RWPE2 (cell line): Measurements from ENCODE around the gene RAB3IL1.
A peak's percentile ranks its signal among the peaks of the same experiment; 100 is the strongest.
"Not testable (repeated sequence)": the region's sequence is repeated elsewhere in the genome, so short reads cannot be mapped to it uniquely, and the experiment has no call there.

Experiments used
- ATAC-seq: fragments of 200-7000 bp; cut with Tn5 transposase; 3 replicates; pipeline ENCODE4 v1.9.1; 2021; ENCODE audit warnings: low read depth
- DNase-seq: peaks from one replicate; pipeline ENCODE4 v3.0.0-alpha.2; 2020; ENCODE audit warnings: low spot score
- H3K27ac ChIP-seq: fragments of 450-650 bp; 2 replicates; pipeline ENCODE4 v1.5.1; 2017; ENCODE audit warnings: mild to moderate bottlenecking; ENCODE audit not compliant: poor library complexity, severe bottlenecking
- H3K27me3 ChIP-seq: fragments of 250-450 bp; sonication (Bioruptor Pico); 2 replicates; pipeline ENCODE4 v1.5.1; 2021; ENCODE audit warnings: mild to moderate bottlenecking, moderate library complexity; ENCODE audit not compliant: insufficient read depth, poor library complexity, severe bottlenecking
- H3K36me3 ChIP-seq: fragments of 250-450 bp; sonication (Bioruptor Pico); 2 replicates; pipeline ENCODE4 v1.5.1; 2020; ENCODE audit warnings: low read depth, mild to moderate bottlenecking, moderate library complexity
- H3K4me1 ChIP-seq: fragments of 250-450 bp; sonication (Bioruptor Pico); 2 replicates; pipeline ENCODE4 v1.5.1; 2021; ENCODE audit warnings: mild to moderate bottlenecking, moderate library complexity; ENCODE audit not compliant: insufficient read depth, poor library complexity, severe bottlenecking
- H3K4me3 ChIP-seq: fragments of 250-450 bp; sonication (Bioruptor Pico); 2 replicates; pipeline ENCODE4 v1.5.1; 2021; ENCODE audit warnings: mild to moderate bottlenecking, moderate library complexity; ENCODE audit not compliant: severe bottlenecking
- H3K9me3 ChIP-seq: fragments of 250-450 bp; sonication (Bioruptor Pico); 2 replicates; pipeline ENCODE4 v1.5.1; 2021; ENCODE audit warnings: mild to moderate bottlenecking, moderate library complexity; ENCODE audit not compliant: severe bottlenecking
- TF ChIP-seq, protein P1 (sequence below): fragments of 450-650 bp; IDR thresholded peaks from one replicate; pipeline ENCODE4 v1.5.1; 2017; ENCODE audit warnings: mild to moderate bottlenecking, moderate library complexity; ENCODE audit not compliant: poor library complexity, severe bottlenecking

Gene RAB3IL1, protein sequence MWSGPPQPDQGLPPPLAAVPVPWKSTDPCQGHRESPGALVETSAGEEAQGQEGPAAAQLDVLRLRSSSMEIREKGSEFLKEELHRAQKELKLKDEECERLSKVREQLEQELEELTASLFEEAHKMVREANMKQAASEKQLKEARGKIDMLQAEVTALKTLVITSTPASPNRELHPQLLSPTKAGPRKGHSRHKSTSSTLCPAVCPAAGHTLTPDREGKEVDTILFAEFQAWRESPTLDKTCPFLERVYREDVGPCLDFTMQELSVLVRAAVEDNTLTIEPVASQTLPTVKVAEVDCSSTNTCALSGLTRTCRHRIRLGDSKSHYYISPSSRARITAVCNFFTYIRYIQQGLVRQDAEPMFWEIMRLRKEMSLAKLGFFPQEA

GRCh38 chr11:61917334-61918109, at the start of gene RAB3IL1:
TSS of gene RAB3IL1 (minus strand) at chr11:61917566. CDS start at chr11:61917367, 199 bp downstream.
- Histone ChIP-seq H3K9me3 (no peaks in the 10 kb centered on the region), H3K4me1 (no peaks in the 10 kb centered on the region), H3K36me3 (no peaks in the 10 kb centered on the region), H3K4me3 (peak within 1 kb of the TSS; percentile 55), H3K27me3 (peaks cover 11% of the 10 kb centered on the region), H3K27ac (no peak within 1 kb of the TSS)
- DNase-seq (no peak), ATAC-seq (peak; percentile 58)
- TF ChIP-seq, protein P1, sequence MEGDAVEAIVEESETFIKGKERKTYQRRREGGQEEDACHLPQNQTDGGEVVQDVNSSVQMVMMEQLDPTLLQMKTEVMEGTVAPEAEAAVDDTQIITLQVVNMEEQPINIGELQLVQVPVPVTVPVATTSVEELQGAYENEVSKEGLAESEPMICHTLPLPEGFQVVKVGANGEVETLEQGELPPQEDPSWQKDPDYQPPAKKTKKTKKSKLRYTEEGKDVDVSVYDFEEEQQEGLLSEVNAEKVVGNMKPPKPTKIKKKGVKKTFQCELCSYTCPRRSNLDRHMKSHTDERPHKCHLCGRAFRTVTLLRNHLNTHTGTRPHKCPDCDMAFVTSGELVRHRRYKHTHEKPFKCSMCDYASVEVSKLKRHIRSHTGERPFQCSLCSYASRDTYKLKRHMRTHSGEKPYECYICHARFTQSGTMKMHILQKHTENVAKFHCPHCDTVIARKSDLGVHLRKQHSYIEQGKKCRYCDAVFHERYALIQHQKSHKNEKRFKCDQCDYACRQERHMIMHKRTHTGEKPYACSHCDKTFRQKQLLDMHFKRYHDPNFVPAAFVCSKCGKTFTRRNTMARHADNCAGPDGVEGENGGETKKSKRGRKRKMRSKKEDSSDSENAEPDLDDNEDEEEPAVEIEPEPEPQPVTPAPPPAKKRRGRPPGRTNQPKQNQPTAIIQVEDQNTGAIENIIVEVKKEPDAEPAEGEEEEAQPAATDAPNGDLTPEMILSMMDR, result no peak

- DNase-seq (no peak), ATAC-seq (no peak)
- H3K36me3 ChIP-seq, result peaks cover 37% of the 10 kb centered on the region
- H3K9me3 ChIP-seq, result no peaks in the 10 kb centered on the region
- peak overlapping the region; percentile 91 for H3K4me3 ChIP-seq
- TF ChIP-seq, protein P1, result no peak
- peaks cover 41% of the 10 kb centered on the region for H3K4me1 ChIP-seq
- H3K27ac ChIP-seq, result peak overlapping the region; percentile 97
- H3K27me3 ChIP-seq, result no peaks in the 10 kb centered on the region
Observed at GRCh38 chr11:61966734-61967115, 49.4 kb upstream of the RAB3IL1 start.

DNA sequence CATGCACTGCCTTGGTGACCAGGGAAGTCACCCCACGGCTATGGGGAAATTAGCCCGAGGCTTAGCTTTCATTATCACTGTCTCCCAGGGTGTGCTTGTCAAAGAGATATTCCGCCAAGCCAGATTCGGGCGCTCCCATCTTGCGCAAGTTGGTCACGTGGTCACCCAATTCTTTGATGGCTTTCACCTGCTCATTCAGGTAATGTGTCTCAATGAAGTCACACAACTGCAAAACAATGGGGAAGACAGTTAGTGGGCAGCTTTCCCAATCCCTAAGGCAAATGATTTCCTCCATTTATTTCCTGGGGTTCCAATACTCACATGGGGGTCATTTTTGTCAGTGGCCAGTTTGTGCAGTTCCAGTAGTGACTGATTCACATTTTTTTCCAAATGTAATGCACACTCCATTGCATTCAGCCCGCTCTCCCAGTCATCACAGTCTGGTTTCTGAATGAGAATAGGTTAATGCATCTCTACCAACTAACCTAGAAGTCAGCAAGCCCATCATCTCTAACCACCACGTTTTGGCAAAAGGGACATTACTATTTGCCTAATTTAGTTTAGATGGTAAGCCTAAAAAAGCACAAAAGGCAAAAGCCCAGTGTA, 47.4 kb upstream of the RAB3IL1 start:
- not testable (repeated sequence) for H3K9me3 ChIP-seq, ATAC-seq, DNase-seq, H3K27me3 ChIP-seq
- H3K4me1 ChIP-seq, result peaks cover 22% of the 10 kb centered on the region
- H3K4me3 ChIP-seq, result peak overlapping the region; percentile 91
- H3K36me3 ChIP-seq, result peaks cover 37% of the 10 kb centered on the region
- H3K27ac ChIP-seq, result peak overlapping the region; percentile 97

- TF ChIP-seq, protein P1, result no peak
- no peaks in the 10 kb centered on the region for H3K9me3 ChIP-seq
- peak overlapping the region; percentile 97 for H3K27ac ChIP-seq
- H3K4me3 ChIP-seq, result peak overlapping the region; percentile 91
- no peak for DNase-seq
- H3K4me1 ChIP-seq, result peaks cover 16% of the 10 kb centered on the region
- H3K27me3 ChIP-seq, result no peaks in the 10 kb centered on the region
- no peak for ATAC-seq
- peaks cover 37% of the 10 kb centered on the region for H3K36me3 ChIP-seq
Observed at GRCh38 chr11:61964058-61964665, 46.8 kb upstream of the RAB3IL1 start.
